ENCODE measurements around the gene PDXDC1. TPM values are rescaled to one million over a fixed set of nuclear protein-coding genes. Genes with fewer than 3 reads are reported as not detected.
"Not testable (repeated sequence)": the region's sequence is repeated elsewhere in the genome, so short reads cannot be mapped to it uniquely, and the experiment has no call there.

Gene PDXDC1
- total RNA-seq, 4 donors from 2014 or later = 131 to 247 (median 201) TPM

DNA sequence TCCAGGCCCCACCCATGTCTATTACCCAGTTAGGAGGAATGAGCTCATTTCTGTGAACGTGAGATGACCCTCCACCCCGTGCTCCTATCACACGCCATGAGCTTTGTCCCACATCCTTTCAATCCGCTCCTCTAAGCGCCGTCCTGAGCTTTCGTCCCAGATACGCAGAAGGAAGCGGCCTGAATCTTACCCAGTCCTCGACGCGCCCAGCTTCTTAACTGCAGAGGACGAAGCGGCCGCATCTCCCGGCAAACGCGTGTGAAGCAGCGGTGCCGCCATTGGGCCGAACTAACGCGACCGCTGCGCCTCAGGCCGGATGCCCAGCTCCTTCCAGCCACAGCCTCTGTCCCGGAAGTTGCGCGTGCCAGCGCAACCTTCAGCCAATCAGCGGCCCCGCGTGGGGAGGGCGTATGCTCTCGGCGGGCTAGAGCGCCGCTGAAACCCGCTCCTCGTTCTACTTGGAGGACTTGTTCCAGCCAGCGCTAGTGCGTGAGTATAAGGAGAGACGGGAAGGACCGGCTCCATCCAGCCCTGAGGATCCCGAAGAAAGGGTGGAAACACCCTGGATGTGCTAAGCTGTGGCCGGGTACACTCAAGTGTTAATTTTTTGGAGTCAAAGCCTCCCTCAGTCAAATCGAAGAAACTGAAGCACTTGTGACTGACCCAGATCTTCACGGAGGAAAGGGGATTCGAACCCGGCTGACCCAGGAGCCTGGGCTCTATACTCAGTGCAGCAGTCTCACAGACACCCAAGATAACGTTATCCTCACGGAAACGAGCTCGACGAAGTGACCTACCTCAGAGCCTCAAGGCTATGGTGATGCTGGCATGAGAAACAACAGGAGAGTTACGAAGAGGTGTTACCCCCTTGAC is 119.4 kb downstream of the PDXDC1 start, which contains the start of gene RRN3:
Gene RRN3, minus strand, starts transcription at position 318 of the 873 bp plus-strand sequence. Its CDS starts 39 bp downstream, at position 279.
- Histone ChIP-seq H3K36me3 (peaks cover 0 to 22% (median 0%) of the 10 kb centered on the region in 3 donors), H3K4me1 (peaks cover 0 to 13% (median 2%) of the 10 kb centered on the region in 4 donors), H3K27ac (peak within 1 kb of the TSS; percentile 67 to 91 (median 87)), H3K4me3 (peak within 1 kb of the TSS; percentile 55 to 69 (median 63))
- DNase-seq = peak; percentile 87 to 96 (median 95)
- H3K27me3 ChIP-seq, H3K9me3 ChIP-seq: not testable (repeated sequence)
- peak; percentile 76 for TF ChIP-seq POLR2A (IDR thresholded peaks at IDR 0.05)

DNA sequence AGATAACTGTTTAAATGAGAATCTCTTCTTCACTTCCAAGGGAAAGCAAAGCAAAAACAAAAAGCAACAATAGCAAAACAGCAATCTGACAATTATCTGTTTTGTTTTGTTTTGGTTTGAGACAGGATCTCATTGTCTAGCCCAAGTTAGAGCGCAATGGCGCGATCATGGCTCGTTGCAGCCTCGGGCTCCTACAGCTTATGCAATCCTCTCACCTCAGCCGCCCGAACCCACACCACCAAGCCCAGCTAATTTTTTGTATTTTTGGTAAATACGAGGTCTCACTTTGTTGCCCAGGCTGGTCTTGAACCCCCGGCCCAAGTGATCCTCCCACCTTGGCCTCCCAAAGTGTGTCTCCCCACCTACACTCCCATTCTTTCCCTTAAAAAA is 121.8 kb downstream of the PDXDC1 start:
- peaks cover 0 to 13% (median 2%) of the 10 kb centered on the region in 4 donors for H3K4me1 ChIP-seq
- not testable (repeated sequence) for H3K9me3 ChIP-seq, H3K27me3 ChIP-seq, H3K4me3 ChIP-seq, H3K36me3 ChIP-seq, H3K27ac ChIP-seq, DNase-seq

GRCh38 chr16:15099366-15099909 is 124.6 kb downstream of the PDXDC1 start:
- not testable (repeated sequence) for H3K27me3 ChIP-seq, H3K27ac ChIP-seq, DNase-seq, H3K4me1 ChIP-seq, H3K9me3 ChIP-seq, H3K36me3 ChIP-seq, H3K4me3 ChIP-seq

DNA sequence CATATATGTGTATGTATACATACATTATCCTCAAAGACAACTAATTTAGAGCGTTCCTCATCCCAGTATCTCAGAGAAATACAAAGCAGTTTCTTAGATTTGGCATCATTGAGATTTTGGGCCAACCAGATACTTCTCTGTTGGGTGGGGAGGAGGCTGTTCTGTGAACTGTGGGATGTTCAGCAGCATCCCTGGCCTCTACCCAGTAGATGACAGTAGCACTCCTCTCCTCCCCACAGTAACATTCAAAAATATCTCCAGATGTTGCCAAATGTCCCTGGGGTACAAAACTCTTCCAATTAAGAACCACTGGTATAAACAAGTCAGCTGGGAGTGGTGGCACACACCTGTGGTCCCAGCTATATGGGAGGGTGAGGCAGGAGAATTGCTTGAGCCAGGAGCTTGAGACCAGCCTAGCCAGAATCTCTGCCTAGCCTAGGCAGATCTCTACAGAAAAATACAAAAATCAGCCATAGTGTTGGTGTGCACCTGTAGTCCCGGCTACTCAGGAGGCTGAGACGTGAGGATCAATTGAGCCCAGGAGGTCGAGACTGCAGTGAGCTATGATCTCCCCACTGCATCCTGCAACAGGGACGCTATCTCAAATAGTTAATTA is 125.7 kb downstream of the PDXDC1 start:
- not testable (repeated sequence) for H3K27me3 ChIP-seq, H3K27ac ChIP-seq, H3K4me3 ChIP-seq, DNase-seq, H3K36me3 ChIP-seq, H3K9me3 ChIP-seq, H3K4me1 ChIP-seq

DNA sequence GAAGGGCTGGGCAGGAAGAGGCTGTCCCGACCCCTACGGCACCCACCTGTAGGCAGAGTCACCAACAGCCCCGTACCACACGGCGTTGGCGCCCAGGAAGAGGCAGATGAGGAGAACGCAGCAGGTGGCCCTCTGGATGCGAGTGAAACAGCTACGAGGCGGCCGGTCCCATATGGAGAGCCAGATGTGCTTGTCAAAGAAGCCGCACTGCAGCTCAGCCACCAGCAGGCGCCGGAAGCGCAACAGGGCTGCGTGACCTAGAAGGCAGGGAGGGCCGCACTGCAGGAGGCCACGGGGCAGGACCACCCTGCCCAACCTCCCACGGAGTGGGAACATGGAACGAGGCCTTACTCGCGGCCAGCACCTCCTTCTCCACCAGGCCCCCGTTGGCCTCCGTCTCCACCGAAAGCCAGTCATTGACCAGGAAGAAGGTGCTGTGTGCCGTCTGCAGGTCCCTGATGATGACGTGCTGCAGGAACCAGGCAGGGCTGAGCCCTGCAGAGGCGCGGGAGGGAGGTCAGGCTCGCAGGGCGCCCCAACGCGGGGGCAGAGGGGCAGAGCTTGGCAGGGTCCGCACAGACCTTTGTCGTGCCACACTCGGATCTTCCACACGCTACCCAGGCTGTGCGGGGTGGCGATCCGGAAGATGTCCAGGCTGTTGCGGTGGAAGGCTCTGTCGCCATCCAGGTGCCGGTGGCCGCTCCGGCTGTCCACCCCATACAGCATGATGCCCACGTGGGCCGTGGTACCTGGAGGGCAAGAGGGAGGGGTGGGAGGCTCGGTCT is 153.0 kb downstream of the PDXDC1 start:
- H3K36me3 ChIP-seq = peaks cover 0 to 14% (median 0%) of the 10 kb centered on the region in 3 donors

DNA sequence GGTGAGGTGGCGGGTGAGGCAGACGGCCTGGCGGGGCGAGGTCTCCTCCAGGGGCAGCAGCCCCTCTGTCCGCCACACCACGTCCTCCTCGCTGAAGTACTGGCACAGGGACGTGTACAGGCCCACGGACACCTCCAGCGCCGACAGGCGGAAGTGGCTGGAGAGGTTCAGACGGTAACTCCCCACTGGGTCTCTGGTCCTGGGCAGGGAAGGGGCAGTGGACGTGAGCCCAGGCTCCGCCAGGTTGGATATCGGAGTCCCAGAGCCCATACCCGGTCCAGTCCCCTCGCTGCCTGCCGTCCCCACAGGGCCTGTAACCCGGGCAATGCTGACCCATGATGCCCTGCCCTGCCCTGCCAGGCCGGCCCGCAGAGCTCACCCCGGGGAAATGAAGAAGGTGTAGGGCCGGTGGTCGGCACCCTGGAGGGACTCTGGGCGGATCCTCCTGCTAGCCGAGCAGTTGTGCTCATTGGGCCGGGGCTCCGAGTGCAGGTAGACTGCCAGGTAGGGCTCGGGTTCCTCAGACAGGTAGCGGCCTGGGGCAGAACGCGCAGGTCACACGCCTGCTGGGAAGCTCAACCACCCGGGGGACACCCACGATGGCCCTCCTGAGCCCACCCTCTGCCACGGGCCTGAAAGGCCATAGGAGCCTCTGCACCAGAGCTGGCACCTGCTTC is 155.6 kb downstream of the PDXDC1 start:
- not testable (repeated sequence) for H3K27ac ChIP-seq, H3K4me1 ChIP-seq, H3K4me3 ChIP-seq, DNase-seq, H3K9me3 ChIP-seq, H3K27me3 ChIP-seq
- H3K36me3 ChIP-seq = peaks cover 0 to 18% (median 0%) of the 10 kb centered on the region in 3 donors

More for the DNA sequence above, 153.0 kb downstream of the PDXDC1 start:
- DNase-seq, H3K9me3 ChIP-seq, H3K4me3 ChIP-seq, H3K4me1 ChIP-seq, H3K27ac ChIP-seq, H3K27me3 ChIP-seq: not testable (repeated sequence)

- not testable (repeated sequence) for H3K4me3 ChIP-seq, H3K9me3 ChIP-seq, DNase-seq, H3K27me3 ChIP-seq, H3K27ac ChIP-seq, H3K4me1 ChIP-seq
- H3K36me3 ChIP-seq = peaks cover 0 to 18% (median 0%) of the 10 kb centered on the region in 3 donors
These were observed 156.3 kb downstream of the PDXDC1 start for GRCh38 chr16:15130943-15131700.

DNA sequence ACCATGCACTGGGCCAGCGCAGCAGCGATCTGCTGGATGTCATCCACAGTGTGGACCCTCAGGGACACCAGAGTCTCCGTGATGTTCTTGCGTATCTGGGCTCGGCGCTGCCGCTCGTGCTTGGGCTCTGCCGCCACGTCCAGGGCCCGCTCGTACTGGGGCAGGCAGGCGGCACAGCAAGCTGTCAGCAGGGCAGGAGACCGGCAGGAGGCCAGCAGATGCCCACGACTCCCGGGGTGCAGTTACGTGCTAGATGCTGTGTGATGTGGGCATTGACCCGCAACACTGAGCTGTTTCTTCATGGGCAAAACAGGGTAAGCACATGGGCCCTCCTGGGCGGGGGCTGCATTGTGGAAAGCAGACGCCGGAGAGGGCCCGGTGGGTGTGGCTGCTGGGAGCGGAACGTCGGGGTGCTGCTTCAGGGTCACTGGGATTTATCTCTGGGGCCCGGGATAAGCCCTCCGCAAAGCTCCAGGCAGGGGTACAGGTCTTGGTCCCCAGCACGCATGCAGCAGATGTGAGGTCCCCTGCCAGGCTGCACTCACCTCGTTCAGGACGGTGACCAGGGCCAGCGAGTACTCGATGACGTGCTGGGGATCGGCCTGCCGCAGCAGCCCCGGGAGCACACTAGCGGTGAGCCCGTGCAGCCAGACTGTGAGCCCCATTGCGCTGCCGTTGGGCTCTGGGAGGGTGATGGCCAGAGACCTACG is 158.0 kb downstream of the PDXDC1 start:
- peaks cover 0 to 10% (median 0%) of the 10 kb centered on the region in 3 donors for H3K36me3 ChIP-seq
- not testable (repeated sequence) for H3K9me3 ChIP-seq, H3K4me3 ChIP-seq, H3K4me1 ChIP-seq, H3K27ac ChIP-seq, H3K27me3 ChIP-seq
- DNase-seq = peak in 1 of 3 donors; percentile 25

GRCh38 chr16:15133554-15133953 is 158.7 kb downstream of the PDXDC1 start:
- not testable (repeated sequence) for H3K4me1 ChIP-seq, DNase-seq, H3K9me3 ChIP-seq

GRCh38 chr16:15134752-15135482 is 160.1 kb downstream of the PDXDC1 start:
- not testable (repeated sequence) for H3K4me1 ChIP-seq, DNase-seq, H3K27me3 ChIP-seq, H3K36me3 ChIP-seq, H3K4me3 ChIP-seq, H3K27ac ChIP-seq, H3K9me3 ChIP-seq

More at GRCh38 chr16:15133554-15133953, 158.7 kb downstream of the PDXDC1 start:
- H3K4me3 ChIP-seq, H3K27ac ChIP-seq, H3K36me3 ChIP-seq, H3K27me3 ChIP-seq: not testable (repeated sequence)

DNA sequence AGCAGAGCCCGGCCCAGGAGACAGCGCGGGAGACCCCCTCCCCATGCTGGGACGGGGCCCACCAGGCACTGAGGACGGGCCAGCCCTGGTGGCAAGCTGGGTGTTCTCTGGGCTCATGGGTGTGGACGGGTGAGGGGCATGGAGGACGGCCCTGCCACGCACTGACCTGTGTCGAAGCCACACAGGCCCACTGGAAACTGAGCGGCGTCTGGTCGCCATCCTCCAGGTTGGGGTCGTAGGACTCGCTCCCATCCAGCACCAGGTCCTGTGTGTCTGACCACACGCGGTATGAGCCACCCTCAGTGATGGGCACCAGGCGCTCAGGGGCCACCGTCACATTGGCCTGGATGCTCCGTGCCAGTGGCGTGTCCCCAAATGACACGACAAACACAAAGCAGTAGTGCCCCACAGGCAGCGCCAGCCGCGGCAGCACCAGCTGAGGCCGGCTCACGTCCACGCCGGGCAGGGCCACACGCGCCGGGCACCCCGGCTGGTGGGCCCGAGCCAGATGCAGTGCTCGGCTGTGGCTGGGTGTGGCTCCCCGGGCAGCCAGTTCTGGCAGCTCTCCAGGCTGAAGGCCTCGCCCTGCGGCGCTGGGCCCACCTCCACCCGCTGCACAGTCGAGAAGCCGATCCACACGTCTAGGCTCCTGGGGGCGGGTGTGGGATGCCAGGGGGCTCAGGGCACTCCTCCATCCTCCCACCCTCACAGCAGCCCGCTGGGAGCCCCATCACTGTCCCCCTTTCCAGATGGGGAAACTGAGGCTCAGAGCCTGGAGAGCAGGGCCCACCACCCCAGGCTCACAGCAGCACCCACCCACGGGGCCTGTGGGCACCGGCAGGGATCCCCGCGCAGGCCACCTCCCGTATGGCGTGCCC is 160.9 kb downstream of the PDXDC1 start:
- not testable (repeated sequence) for DNase-seq, H3K4me3 ChIP-seq

More for the DNA sequence above, 160.9 kb downstream of the PDXDC1 start:
- H3K9me3 ChIP-seq, H3K4me1 ChIP-seq, H3K36me3 ChIP-seq, H3K27ac ChIP-seq, H3K27me3 ChIP-seq: not testable (repeated sequence)
